D721Med (cell line): ENCODE measurements around the gene PPP1R1A.

Experiments used
- DNase-seq: peaks from one replicate; pipeline ENCODE4 v3.0.0; 2011; ENCODE audit warnings: low spot score; ENCODE audit not compliant: insufficient read length
- FAIRE-seq: peaks from 2 replicates; lab custom pipeline; 2011; peaks lifted over from hg19 to GRCh38; lab: Jason Lieb, UNC
- CTCF ChIP-seq: IDR thresholded peaks from 2 replicates; pipeline ENCODE4 v1.5.1; 2012; ENCODE audit warnings: mild to moderate bottlenecking, control low read depth; ENCODE audit not compliant: insufficient read depth; ENCODE audit errors: missing control alignments

Gene PPP1R1A

GRCh38 chr12:54558311-54558710 is 30.1 kb downstream of the PPP1R1A start:
- DNase-seq: no peak
- TF ChIP-seq CTCF: no peak
- FAIRE-seq: no peak

GRCh38 chr12:54555670-54556257 is 32.7 kb downstream of the PPP1R1A start:
- no peak for DNase-seq
- no peak for FAIRE-seq

GRCh38 chr12:54549774-54550451 is 38.5 kb downstream of the PPP1R1A start:
- FAIRE-seq (no peak), DNase-seq (no peak)

More at GRCh38 chr12:54555670-54556257, 32.7 kb downstream of the PPP1R1A start:
- no peak for TF ChIP-seq CTCF

GRCh38 chr12:54546511-54546910 is 41.9 kb downstream of the PPP1R1A start:
- no peak for FAIRE-seq
- no peak for TF ChIP-seq CTCF
- no peak for DNase-seq

More at GRCh38 chr12:54549774-54550451, 38.5 kb downstream of the PPP1R1A start:
- no peak for TF ChIP-seq CTCF

GRCh38 chr12:54544743-54545142 is 43.7 kb downstream of the PPP1R1A start:
- TF ChIP-seq CTCF: no peak
- FAIRE-seq (no peak), DNase-seq (no peak)

- no peak for TF ChIP-seq CTCF
- DNase-seq: no peak
- no peak for FAIRE-seq
These were observed 44.9 kb downstream of the PPP1R1A start for GRCh38 chr12:54543526-54543925.

GRCh38 chr12:54541751-54542290 is 46.6 kb downstream of the PPP1R1A start:
- TF ChIP-seq CTCF: no peak
- no peak for FAIRE-seq
- DNase-seq: no peak
